Heart left ventricle (tissue), 16 donors: Measurements from ENCODE around the gene EXD3. TPM values are rescaled to one million over a fixed set of nuclear protein-coding genes. Genes with fewer than 3 reads are reported as not detected.

ENCODE experiments used
- ATAC-seq, 4 donors: fragments of 200-7000 bp; cut with Tn5 transposase; one replicate each; pipeline ENCODE4 v1.9.1; 2020 to 2022; ENCODE audit warnings: moderate library complexity in 4 of 4, mild to moderate bottlenecking in 3 of 4, moderate number of reproducible peaks in 1 of 4
- DNase-seq, 5 donors: peaks; one replicate each; pipeline ENCODE4 v3.0.0-alpha.2; 2020
- H3K27ac ChIP-seq, 12 donors: fragments of 200-600 bp; sonication (generic) in 4 of 12; one replicate each; pipeline versions ENCODE4 v1.5.0 to v1.8.0; 2016 to 2022; ENCODE audit warnings: mild to moderate bottlenecking in 2 of 12
- H3K27me3 ChIP-seq, 9 donors: fragments of 200-600 bp; sonication (generic) in 2 of 9; one replicate each; pipeline versions ENCODE4 v1.5.1 to v1.8.0; 2016 to 2022; ENCODE audit warnings: mild to moderate bottlenecking in 3 of 9
- H3K36me3 ChIP-seq, 9 donors: fragments of 200-600 bp; sonication (generic) in 2 of 9; one replicate each; pipeline versions ENCODE4 v1.5.0 to v1.8.0; 2018 to 2022; ENCODE audit warnings: mild to moderate bottlenecking in 2 of 9
- H3K4me1 ChIP-seq, 12 donors: fragments of 200-600 bp; sonication (generic) in 4 of 12; one replicate each; pipeline versions ENCODE4 v1.5.0 to v1.8.0; 2016 to 2022; ENCODE audit warnings: mild to moderate bottlenecking in 3 of 12
- H3K4me3 ChIP-seq, 12 donors: fragments of 200-600 bp; sonication (generic) in 4 of 12; one replicate each; pipeline versions ENCODE4 v1.5.0 to v1.8.0; 2017 to 2022; ENCODE audit warnings: mild to moderate bottlenecking in 9 of 12, moderate library complexity in 4 of 12
- H3K9me3 ChIP-seq, 12 donors: fragments of 200-600 bp; sonication (generic) in 4 of 12; one replicate each; pipeline versions ENCODE4 v1.5.0 to v1.8.0; 2016 to 2022; ENCODE audit warnings: mild to moderate bottlenecking in 1 of 12
- CTCF ChIP-seq, 12 donors: fragments of 200-600 bp; sonication (generic) in 4 of 12; IDR thresholded peaks; one replicate each; pipeline versions ENCODE4 v1.5.0 to v1.8.0; 2018 to 2022; ENCODE audit warnings: antibody characterized with exemption in 12 of 12, mild to moderate bottlenecking in 5 of 12
- POLR2A ChIP-seq, 2 donors: fragments of 450-650 bp; IDR thresholded peaks; one replicate each; pipeline ENCODE4 v1.6.1; 2017; ENCODE audit warnings: antibody characterized with exemption in 2 of 2, mild to moderate bottlenecking in 2 of 2, moderate library complexity in 2 of 2
- WGBS, 4 donors: extraction: QIAGEN DNeasy Blood & Tissue Kit in 2 of 4; methylation state at CpG; one replicate each; pipeline versions ENCODE4 v1.1.5 to v1.1.7; 2013 to 2018; 5-methylcytosine and 5-hydroxymethylcytosine counted together
- intact Hi-C, 10 donors: fragments of 100-400 bp; cut with DNase I; formaldehyde crosslinking; loops; one replicate each; pipeline versions ENCODE4 v1.11.1 to v1.14.2; 2022
- polyA plus RNA-seq, 2 donors: library from polyadenylated mRNA; stranded (reverse); fragments of 200-250 nt; gene quantifications; one replicate each; pipeline ENCODE4 v1.2.3, GENCODE V29; 2013
- total RNA-seq, 9 donors: library from RNA; depleted of rRNA in 2 of 9; stranded (reverse); fragments of >200 nt in 2 of 9; fragmentation: NEBNext Ultra II Directional in 3 of 9; extraction: Animal tissue kit (Norgen Biotek cat#: 25700) in 3 of 9; gene quantifications; one replicate each; pipeline versions ENCODE4 v1.1.0 to v1.2.4, GENCODE V29; 2016 to 2023
- donor health status: ischemic (EF 13 %, LVEDD 7.1; RV severe dilation, severe dysfunction).
- donor health status: healthy with polysubstance abuse.
- donor health status: DM: no; HTN: yes; CAD: no.
- donor health status: DM: no; HTN: no; CAD: no.
- donor health status: ischemic (EF 25% LVEDD 6.9; RV normal size, moderate dysfunction).
- donor health status: ischemic (EF 25% LVEDD 5.7; RV mildly dilated, moderate dysfunction).
- donor health status: healthy.
- donor health status: DM: yes; HTN: yes; CAD: no.
- donor health status: ischemic (EF 35%, LVEDD 5.7; RV mildly dilated, moderate dysfunction).
- donor health status: nonischemic (EF 11% LVEDD 7.7; RV severe dilation, severe dysfunction).
- donor health status: DM: yes; HTN: yes; CAD: no.
- donor health status: PGD.
- donor health status: ischemic (EF 29% LVEDD 5.4; RV normal size, mild dysfunction).
- donor health status: nonischemic (EF 23%, LVEDD 6.1; RV moderate dilation, normal function).

Gene EXD3
- total and polyA plus RNA-seq, 11 donors: 4.1 to 15.2 (median 8.6) TPM

GRCh38 chr9:137444106-137444790 lies 21.3 kb upstream of the EXD3 start:
- Histone ChIP-seq H3K4me3 (no peak overlapping the region), H3K9me3 (no peaks in the 10 kb centered on the region), H3K36me3 (peaks cover 0 to 7% (median 3%) of the 10 kb centered on the region in 9 donors), H3K4me1 (peaks cover 0 to 19% (median 4%) of the 10 kb centered on the region in 12 donors), H3K27ac (no peak overlapping the region), H3K27me3 (peaks cover 0 to 31% (median 8%) of the 10 kb centered on the region in 9 donors)
- ATAC-seq (no peak), DNase-seq (peak in 3 of 5 donors; percentile 7 to 12 (median 9))
- TF ChIP-seq CTCF (IDR thresholded peaks at IDR 0.05) (no peak), POLR2A (IDR thresholded peaks at IDR 0.05) (no peak)
- 82 to 87% (median 85%) methylated on average over 14 of the region's 14 CpGs for WGBS, 4 donors
- intact Hi-C loops: loop anchor here in 2 of 10 donors (2.0 kb wide), 2 partner anchors 21 to 157 kb away; partner anchors contain the start of genes EXD3 (in 1 of the 2) and NOXA1 (in 1 of the 2)

- H3K36me3 ChIP-seq: no peaks in the 10 kb centered on the region
- no peak for DNase-seq
- H3K27me3 ChIP-seq: peaks cover 0 to 31% (median 8%) of the 10 kb centered on the region in 9 donors
- peaks cover 0 to 19% (median 4%) of the 10 kb centered on the region in 12 donors for H3K4me1 ChIP-seq
- H3K27ac ChIP-seq: no peak overlapping the region
- 16 to 32% (median 19%) methylated on average over 5 to 7 of the region's 7 CpGs for WGBS, 4 donors
- TF ChIP-seq CTCF (IDR thresholded peaks at IDR 0.05) (no peak), POLR2A (IDR thresholded peaks at IDR 0.05) (no peak)
- intact Hi-C loops: no loop called here
- no peak for ATAC-seq
- H3K4me3 ChIP-seq: peak overlapping the region in 4 of 12 donors; percentile 27 to 51 (median 43)
- H3K9me3 ChIP-seq: no peaks in the 10 kb centered on the region
Observed at GRCh38 chr9:137441935-137442321, 19.0 kb upstream of the EXD3 start.

- DNase-seq: peak in 3 of 5 donors; percentile 27 to 55 (median 28)
- H3K4me3 ChIP-seq: peak within 1 kb of the TSS in 11 of 12 donors; percentile 13 to 51 (median 41)
Observed at GRCh38 chr9:137441289-137441934, 18.4 kb upstream of the EXD3 start, which contains the start of gene ENTPD8. ENTPD8 (minus strand) TSS chr9:137441357; CDS start chr9:137438285, 3,072 bp downstream.

More at GRCh38 chr9:137441289-137441934, 18.4 kb upstream of the EXD3 start, which contains the start of gene ENTPD8:
- peaks cover 0 to 31% (median 8%) of the 10 kb centered on the region in 9 donors for H3K27me3 ChIP-seq
- 0 to 2% (median 1%) methylated on average over 1 to 62 of the region's 62 CpGs for WGBS, 4 donors
- peak in 2 of 4 donors; percentile 11 to 16 for ATAC-seq
- H3K27ac ChIP-seq: no peak within 1 kb of the TSS
- no peaks in the 10 kb centered on the region for H3K36me3 ChIP-seq
- no peaks in the 10 kb centered on the region for H3K9me3 ChIP-seq
- TF ChIP-seq POLR2A (IDR thresholded peaks at IDR 0.05): no peak
- TF ChIP-seq CTCF (IDR thresholded peaks at IDR 0.05): no peak
- peaks cover 0 to 19% (median 4%) of the 10 kb centered on the region in 12 donors for H3K4me1 ChIP-seq
- intact Hi-C loops: no loop called here
